Measurements from ENCODE around the gene GGNBP2.
"Not testable (repeated sequence)": the region's sequence is repeated elsewhere in the genome, so short reads cannot be mapped to it uniquely, and the experiment has no call there.

The GGNBP2 gene

DNA sequence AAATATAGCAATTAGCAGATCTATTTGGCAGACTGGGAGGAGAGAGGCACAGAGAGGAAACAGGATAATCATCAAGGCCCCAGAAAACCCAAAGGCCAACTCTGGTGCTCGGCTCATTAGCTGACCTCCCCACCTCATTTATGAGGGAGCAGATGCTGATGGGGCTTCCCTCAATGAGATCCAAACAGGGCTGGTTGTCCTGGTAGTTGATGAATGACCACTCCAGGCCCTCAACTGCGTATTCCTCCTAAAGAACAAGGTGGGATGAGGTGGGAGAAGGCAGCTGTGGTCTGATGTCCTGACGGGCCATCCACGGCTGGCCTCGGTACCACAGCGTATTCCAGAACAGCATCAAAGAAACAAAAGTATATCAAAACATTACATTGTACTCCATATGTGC, 37.5 kb upstream of the GGNBP2 start:
- Histone ChIP-seq H3K36me3 (ENCODE audit: control insufficient read depth in 4 of 4, insufficient read depth in 4 of 4, low read length in 3 of 4) (peaks cover 0 to 93% (median 61%) of the 10 kb centered on the region in 4 experiments), H3K9me3 (ENCODE audit: control extremely low read depth in 1 of 5, control insufficient read depth in 4 of 5, insufficient read depth in 2 of 5, low read depth in 1 of 5, low read length in 4 of 5) (no peaks in the 10 kb centered on the region), H3K27me3 (replicated peaks in 2 of 5; ENCODE audit: control insufficient read depth in 4 of 5, insufficient read depth in 5 of 5, low read length in 4 of 5) (no peaks in the 10 kb centered on the region), H3K27ac (ENCODE audit: insufficient read depth in 1 of 2, low read depth in 1 of 2, low read length in 2 of 2, poor library complexity in 1 of 2, severe bottlenecking in 2 of 2) (no peak overlapping the region), H3K4me1 (ENCODE audit: control extremely low read depth in 1 of 4, control insufficient read depth in 4 of 4, insufficient read depth in 4 of 4, low read length in 3 of 4) (no peaks in the 10 kb centered on the region), H3K4me3 (ENCODE audit: control insufficient read depth in 1 of 7, extremely low read depth in 1 of 7, insufficient read depth in 4 of 7, low read depth in 2 of 7, low read length in 6 of 7) (no peak overlapping the region)
- CTCF ChIA-PET: no interaction called here
- WGBS (ENCODE audit: insufficient coverage): no CpG with 5 or more reads among the region's 6 CpGs
- DNase-seq: no peak
- POLR2A ChIA-PET: no interaction called here

DNA sequence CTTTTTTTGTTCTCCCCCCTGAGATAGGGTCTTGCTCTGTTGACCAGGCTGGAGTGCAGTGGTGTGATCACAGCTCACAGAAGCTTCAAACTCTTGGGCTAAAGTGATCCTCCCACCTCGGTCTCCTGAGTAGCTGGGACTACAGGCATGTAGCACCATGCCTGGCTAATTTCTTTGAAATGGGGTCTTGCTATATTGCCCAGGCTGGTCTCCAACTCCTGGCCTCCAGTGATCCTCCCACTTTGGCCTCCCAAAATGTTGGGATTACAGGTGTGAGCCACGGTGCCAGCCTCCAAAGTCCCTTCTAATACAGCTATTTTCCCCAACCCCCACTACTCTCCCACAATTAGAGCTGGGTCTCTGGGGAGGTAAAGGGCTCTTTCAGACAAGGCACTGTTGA, 36.3 kb upstream of the GGNBP2 start:
- H3K4me1 ChIP-seq (ENCODE audit: control extremely low read depth in 1 of 4, control insufficient read depth in 4 of 4, insufficient read depth in 4 of 4, low read length in 3 of 4); DNase-seq; H3K27ac ChIP-seq (ENCODE audit: insufficient read depth in 1 of 2, low read depth in 1 of 2, low read length in 2 of 2, poor library complexity in 1 of 2, severe bottlenecking in 2 of 2); POLR2A ChIA-PET; H3K9me3 ChIP-seq (ENCODE audit: control extremely low read depth in 1 of 5, control insufficient read depth in 4 of 5, insufficient read depth in 2 of 5, low read depth in 1 of 5, low read length in 4 of 5); H3K4me3 ChIP-seq (ENCODE audit: control insufficient read depth in 1 of 7, extremely low read depth in 1 of 7, insufficient read depth in 4 of 7, low read depth in 2 of 7, low read length in 6 of 7); CTCF ChIA-PET; H3K27me3 ChIP-seq (replicated peaks in 2 of 5; ENCODE audit: control insufficient read depth in 4 of 5, insufficient read depth in 5 of 5, low read length in 4 of 5): not testable (repeated sequence)
- peaks cover 0 to 93% (median 60%) of the 10 kb centered on the region in 4 experiments for H3K36me3 ChIP-seq (ENCODE audit: control insufficient read depth in 4 of 4, insufficient read depth in 4 of 4, low read length in 3 of 4)
- 77% methylated on average over 1 of the region's 2 CpGs for WGBS (ENCODE audit: insufficient coverage)

DNA sequence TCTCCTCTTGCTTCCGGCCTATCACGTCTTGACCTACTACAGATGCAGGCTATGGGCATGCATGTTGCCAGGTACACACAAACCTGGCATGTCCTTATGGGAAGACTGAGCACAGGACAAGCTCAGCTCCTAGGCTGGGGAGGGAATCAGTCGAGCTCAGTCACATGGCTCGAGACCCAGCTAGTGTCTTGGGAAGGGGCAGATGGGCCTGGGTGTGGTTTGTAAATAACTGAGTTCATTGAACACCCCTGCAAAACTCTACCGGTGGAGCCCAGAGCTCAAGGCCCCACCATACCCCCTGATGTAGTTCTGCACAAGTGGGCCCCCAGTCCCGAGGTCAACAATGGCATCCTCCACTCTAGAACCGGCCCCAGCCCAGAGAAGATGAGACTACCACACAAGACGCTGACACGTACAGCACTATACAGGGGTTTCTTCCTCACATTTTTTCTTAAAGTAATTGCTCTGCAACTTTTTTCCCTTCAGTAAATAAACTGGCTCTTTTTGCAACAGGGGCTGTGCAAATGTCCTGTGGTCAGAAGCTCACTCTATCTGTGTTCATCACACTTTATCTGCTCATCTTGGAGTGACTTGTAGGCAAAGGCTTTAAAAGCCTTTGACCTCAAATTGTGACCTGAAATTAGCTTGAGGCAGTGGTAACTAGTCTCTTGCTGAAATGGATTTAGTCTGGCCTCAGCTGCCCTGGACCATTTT, 35.3 kb upstream of the GGNBP2 start:
- DNase-seq: no peak

DNA sequence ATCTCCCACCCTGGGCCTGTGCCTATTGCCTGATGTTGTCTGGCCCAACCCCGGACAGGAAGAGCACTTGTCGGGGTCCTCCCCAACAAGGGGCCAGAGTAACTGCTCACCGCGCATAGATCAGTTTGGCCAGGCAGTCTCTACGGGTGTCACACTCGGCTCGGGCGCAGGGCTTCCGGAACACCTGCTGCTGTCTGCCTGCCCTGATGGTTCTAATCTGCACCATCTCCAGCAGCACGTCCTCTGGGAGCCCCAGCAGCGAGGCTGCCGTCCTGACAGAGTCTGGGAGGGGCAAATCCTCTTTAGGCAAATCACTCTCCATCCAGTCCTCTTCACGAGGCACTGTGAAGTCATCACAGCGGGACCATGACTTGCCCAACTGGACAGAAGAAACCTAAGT, 34.1 kb upstream of the GGNBP2 start:
- CTCF ChIA-PET: no interaction called here
- Histone ChIP-seq H3K9me3 (ENCODE audit: control extremely low read depth in 1 of 5, control insufficient read depth in 4 of 5, insufficient read depth in 2 of 5, low read depth in 1 of 5, low read length in 4 of 5) (no peaks in the 10 kb centered on the region), H3K36me3 (ENCODE audit: control insufficient read depth in 4 of 4, insufficient read depth in 4 of 4, low read length in 3 of 4) (peaks cover 0 to 95% (median 58%) of the 10 kb centered on the region in 4 experiments), H3K27me3 (replicated peaks in 2 of 5; ENCODE audit: control insufficient read depth in 4 of 5, insufficient read depth in 5 of 5, low read length in 4 of 5) (no peaks in the 10 kb centered on the region), H3K27ac (ENCODE audit: insufficient read depth in 1 of 2, low read depth in 1 of 2, low read length in 2 of 2, poor library complexity in 1 of 2, severe bottlenecking in 2 of 2) (no peak overlapping the region), H3K4me1 (ENCODE audit: control extremely low read depth in 1 of 4, control insufficient read depth in 4 of 4, insufficient read depth in 4 of 4, low read length in 3 of 4) (no peaks in the 10 kb centered on the region), H3K4me3 (ENCODE audit: control insufficient read depth in 1 of 7, extremely low read depth in 1 of 7, insufficient read depth in 4 of 7, low read depth in 2 of 7, low read length in 6 of 7) (no peak overlapping the region)
- POLR2A ChIA-PET: no interaction called here
- DNase-seq: no peak
- 89% methylated on average over 14 of the region's 14 CpGs for WGBS (ENCODE audit: insufficient coverage)

More for the DNA sequence above, 35.3 kb upstream of the GGNBP2 start:
- CTCF ChIA-PET: interaction anchor here (1.5 kb wide), 1 partner anchor 11 kb away, joined by 4 read pairs; no protein-coding TSS in a partner anchor
- 100% methylated on average over 6 of the region's 9 CpGs for WGBS (ENCODE audit: insufficient coverage)
- H3K27me3 ChIP-seq (replicated peaks in 2 of 5; ENCODE audit: control insufficient read depth in 4 of 5, insufficient read depth in 5 of 5, low read length in 4 of 5): no peaks in the 10 kb centered on the region
- no peak overlapping the region for H3K4me3 ChIP-seq (ENCODE audit: control insufficient read depth in 1 of 7, extremely low read depth in 1 of 7, insufficient read depth in 4 of 7, low read depth in 2 of 7, low read length in 6 of 7)
- H3K9me3 ChIP-seq (ENCODE audit: control extremely low read depth in 1 of 5, control insufficient read depth in 4 of 5, insufficient read depth in 2 of 5, low read depth in 1 of 5, low read length in 4 of 5): no peaks in the 10 kb centered on the region
- POLR2A ChIA-PET: no interaction called here
- H3K4me1 ChIP-seq (ENCODE audit: control extremely low read depth in 1 of 4, control insufficient read depth in 4 of 4, insufficient read depth in 4 of 4, low read length in 3 of 4): no peaks in the 10 kb centered on the region
- H3K27ac ChIP-seq (ENCODE audit: insufficient read depth in 1 of 2, low read depth in 1 of 2, low read length in 2 of 2, poor library complexity in 1 of 2, severe bottlenecking in 2 of 2): no peak overlapping the region
- H3K36me3 ChIP-seq (ENCODE audit: control insufficient read depth in 4 of 4, insufficient read depth in 4 of 4, low read length in 3 of 4): peaks cover 0 to 93% (median 60%) of the 10 kb centered on the region in 4 experiments

DNA sequence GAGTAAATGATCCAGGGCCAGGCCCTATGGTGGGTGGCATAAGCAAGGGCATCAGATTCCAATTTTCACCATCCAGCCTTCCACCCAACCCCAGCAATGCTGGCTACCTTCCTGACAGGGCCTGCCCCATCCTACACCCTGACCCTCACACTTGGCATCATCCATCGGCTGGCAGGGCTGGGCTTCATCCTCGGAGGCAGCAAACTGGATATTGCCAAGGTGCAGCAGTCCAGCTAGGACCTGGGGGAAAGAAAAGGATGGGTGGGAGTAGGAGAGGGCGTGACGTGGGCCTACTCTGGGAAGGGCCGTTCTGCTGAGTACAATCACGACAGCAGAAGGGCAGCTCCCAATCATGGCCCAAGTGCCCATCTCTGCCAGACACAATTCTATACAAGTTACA, 33.5 kb upstream of the GGNBP2 start:
- Histone ChIP-seq H3K4me1 (ENCODE audit: control extremely low read depth in 1 of 4, control insufficient read depth in 4 of 4, insufficient read depth in 4 of 4, low read length in 3 of 4) (no peaks in the 10 kb centered on the region), H3K36me3 (ENCODE audit: control insufficient read depth in 4 of 4, insufficient read depth in 4 of 4, low read length in 3 of 4) (peaks cover 0 to 95% (median 55%) of the 10 kb centered on the region in 4 experiments), H3K4me3 (ENCODE audit: control insufficient read depth in 1 of 7, extremely low read depth in 1 of 7, insufficient read depth in 4 of 7, low read depth in 2 of 7, low read length in 6 of 7) (no peak overlapping the region), H3K9me3 (ENCODE audit: control extremely low read depth in 1 of 5, control insufficient read depth in 4 of 5, insufficient read depth in 2 of 5, low read depth in 1 of 5, low read length in 4 of 5) (no peaks in the 10 kb centered on the region), H3K27ac (ENCODE audit: insufficient read depth in 1 of 2, low read depth in 1 of 2, low read length in 2 of 2, poor library complexity in 1 of 2, severe bottlenecking in 2 of 2) (no peak overlapping the region), H3K27me3 (replicated peaks in 2 of 5; ENCODE audit: control insufficient read depth in 4 of 5, insufficient read depth in 5 of 5, low read length in 4 of 5) (no peaks in the 10 kb centered on the region)
- ChIA-PET POLR2A (no interaction called here), CTCF (interaction anchor here (0.7 kb wide), 1 partner anchor 1015 kb away, joined by 3 read pairs; no protein-coding TSS in a partner anchor)
- 94% methylated on average over 2 of the region's 6 CpGs for WGBS (ENCODE audit: insufficient coverage)
- no peak for DNase-seq

- Histone ChIP-seq H3K4me1 (ENCODE audit: control extremely low read depth in 1 of 4, control insufficient read depth in 4 of 4, insufficient read depth in 4 of 4, low read length in 3 of 4) (no peaks in the 10 kb centered on the region), H3K4me3 (ENCODE audit: control insufficient read depth in 1 of 7, extremely low read depth in 1 of 7, insufficient read depth in 4 of 7, low read depth in 2 of 7, low read length in 6 of 7) (no peak overlapping the region), H3K27me3 (replicated peaks in 2 of 5; ENCODE audit: control insufficient read depth in 4 of 5, insufficient read depth in 5 of 5, low read length in 4 of 5) (no peaks in the 10 kb centered on the region), H3K27ac (ENCODE audit: insufficient read depth in 1 of 2, low read depth in 1 of 2, low read length in 2 of 2, poor library complexity in 1 of 2, severe bottlenecking in 2 of 2) (no peak overlapping the region), H3K36me3 (ENCODE audit: control insufficient read depth in 4 of 4, insufficient read depth in 4 of 4, low read length in 3 of 4) (peaks cover 0 to 89% (median 47%) of the 10 kb centered on the region in 4 experiments), H3K9me3 (ENCODE audit: control extremely low read depth in 1 of 5, control insufficient read depth in 4 of 5, insufficient read depth in 2 of 5, low read depth in 1 of 5, low read length in 4 of 5) (no peaks in the 10 kb centered on the region)
- no peak for DNase-seq
- ChIA-PET CTCF (no interaction called here), POLR2A (interaction anchor here (0.6 kb wide), 1 partner anchor 23 kb away, joined by 3 read pairs; no protein-coding TSS in a partner anchor)
- WGBS (ENCODE audit: insufficient coverage): 100% methylated on average over 3 of the region's 5 CpGs
Measured at GRCh38 chr17:36512641-36513040, 32.1 kb upstream of the GGNBP2 start.

DNA sequence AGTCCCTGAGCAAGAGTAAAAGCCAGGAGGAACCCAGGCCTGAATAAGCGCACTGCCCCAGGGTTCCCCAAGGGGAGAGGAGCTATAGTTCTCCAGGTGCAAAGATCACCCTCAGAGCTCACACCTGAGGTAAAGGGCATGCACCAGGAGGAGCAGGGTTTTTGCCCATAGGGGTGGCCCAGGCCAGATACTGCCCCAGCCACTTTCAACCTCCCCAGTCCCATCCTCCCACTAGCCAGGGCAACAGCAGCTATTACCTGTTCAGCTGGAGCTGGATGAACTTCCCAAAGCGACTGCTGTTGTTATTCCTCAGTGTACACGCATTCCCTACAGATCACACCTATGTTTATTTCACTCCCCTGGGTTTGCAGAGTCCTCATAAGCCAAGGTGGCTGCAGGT, 29.9 kb upstream of the GGNBP2 start:
- WGBS (ENCODE audit: insufficient coverage): 94% methylated on average over 3 of the region's 3 CpGs
- no peaks in the 10 kb centered on the region for H3K27me3 ChIP-seq (replicated peaks in 2 of 5; ENCODE audit: control insufficient read depth in 4 of 5, insufficient read depth in 5 of 5, low read length in 4 of 5)
- no peak overlapping the region for H3K27ac ChIP-seq (ENCODE audit: insufficient read depth in 1 of 2, low read depth in 1 of 2, low read length in 2 of 2, poor library complexity in 1 of 2, severe bottlenecking in 2 of 2)
- no peak overlapping the region for H3K4me3 ChIP-seq (ENCODE audit: control insufficient read depth in 1 of 7, extremely low read depth in 1 of 7, insufficient read depth in 4 of 7, low read depth in 2 of 7, low read length in 6 of 7)
- no peaks in the 10 kb centered on the region for H3K4me1 ChIP-seq (ENCODE audit: control extremely low read depth in 1 of 4, control insufficient read depth in 4 of 4, insufficient read depth in 4 of 4, low read length in 3 of 4)
- peaks cover 0 to 77% (median 40%) of the 10 kb centered on the region in 4 experiments for H3K36me3 ChIP-seq (ENCODE audit: control insufficient read depth in 4 of 4, insufficient read depth in 4 of 4, low read length in 3 of 4)
- no peaks in the 10 kb centered on the region for H3K9me3 ChIP-seq (ENCODE audit: control extremely low read depth in 1 of 5, control insufficient read depth in 4 of 5, insufficient read depth in 2 of 5, low read depth in 1 of 5, low read length in 4 of 5)
- ChIA-PET POLR2A (no interaction called here), CTCF (interaction anchor here (1.2 kb wide), 1 partner anchor 13 kb away, joined by 3 read pairs; no protein-coding TSS in a partner anchor)
- DNase-seq: no peak
